ENCODE measurements around the gene NSMCE4A. TPM values are rescaled to one million over a fixed set of nuclear protein-coding genes. Genes with fewer than 3 reads are reported as not detected.
"Not testable (repeated sequence)": the region's sequence is repeated elsewhere in the genome, so short reads cannot be mapped to it uniquely, and the experiment has no call there.

NSMCE4A gene
- polyA plus RNA-seq, 1 donor from 2014 or later = 133 TPM

DNA sequence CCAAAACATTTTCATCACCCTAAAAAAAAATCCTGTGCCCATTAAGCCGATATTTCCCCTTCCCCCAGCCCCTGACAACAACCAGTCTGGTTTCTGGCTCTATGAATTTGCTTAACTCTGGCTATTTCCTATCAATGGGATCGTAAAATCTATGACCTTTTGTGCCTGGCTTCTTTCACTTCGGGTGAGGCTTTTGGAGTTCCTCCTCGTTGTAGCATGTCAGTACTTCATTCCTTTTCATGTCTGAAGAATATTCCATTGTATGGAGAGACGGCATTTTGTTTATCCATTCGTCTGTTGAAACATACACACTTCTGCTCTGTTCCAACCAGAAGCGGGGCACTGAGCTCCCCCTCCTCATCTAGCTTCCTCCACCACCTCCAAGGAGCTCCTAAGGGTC, 43.5 kb upstream of the NSMCE4A start:
- H3K9ac ChIP-seq (ENCODE audit: low read length) = no peak overlapping the region
- H2AFZ ChIP-seq (ENCODE audit: low read depth, low read length) = no peak overlapping the region
- no peaks in the 10 kb centered on the region for H3K27me3 ChIP-seq (ENCODE audit: insufficient read depth, low read depth, low read length)
- no peak overlapping the region for H3K4me3 ChIP-seq (ENCODE audit: low read length)
- no peaks in the 10 kb centered on the region for H3K9me2 ChIP-seq (ENCODE audit: insufficient read depth, low read length)
- no peak overlapping the region for H3K27ac ChIP-seq (ENCODE audit: low read length)
- no peaks in the 10 kb centered on the region for H3K79me2 ChIP-seq (replicated peaks; ENCODE audit: insufficient read depth, low read length)
- H4K20me1 ChIP-seq (ENCODE audit: insufficient read depth) = no peaks in the 10 kb centered on the region
- H3F3A ChIP-seq (ENCODE audit: insufficient read depth, low read length, poor library complexity, severe bottlenecking) = no peaks in the 10 kb centered on the region
- no peak for TF ChIP-seq SMC3 (conservative IDR thresholded peaks at IDR 0.05; ENCODE audit: poor library complexity)
- no peaks in the 10 kb centered on the region for H3K9me3 ChIP-seq (ENCODE audit: low read length)
- no peak overlapping the region for H3K4me2 ChIP-seq (ENCODE audit: low read length)
- no peaks in the 10 kb centered on the region for H3K36me3 ChIP-seq (ENCODE audit: insufficient read depth, low read length)

DNA sequence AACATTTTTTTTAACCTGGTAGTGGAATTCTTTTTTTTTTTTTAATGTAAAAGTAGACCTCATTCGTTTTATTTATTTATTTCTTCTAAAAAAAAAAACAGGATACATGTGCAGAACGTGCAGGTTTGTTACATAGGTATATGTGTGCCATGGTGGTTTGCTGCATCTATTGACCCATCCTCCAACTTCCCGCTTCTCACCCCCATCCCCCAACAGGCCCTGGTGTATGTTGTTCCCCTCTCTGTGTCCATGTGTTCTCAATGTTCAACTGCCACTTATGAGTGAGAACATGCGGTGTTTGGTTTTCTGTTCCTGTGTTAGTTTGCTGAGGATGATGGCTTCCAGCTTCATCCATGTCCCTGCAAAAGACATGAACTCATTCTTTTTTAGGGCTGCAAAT, 42.9 kb upstream of the NSMCE4A start:
- H3K9me3 ChIP-seq (ENCODE audit: low read length); H3K9me2 ChIP-seq (ENCODE audit: insufficient read depth, low read length); H3K4me2 ChIP-seq (ENCODE audit: low read length); H3K27me3 ChIP-seq (ENCODE audit: insufficient read depth, low read depth, low read length); H3K36me3 ChIP-seq (ENCODE audit: insufficient read depth, low read length); H3F3A ChIP-seq (ENCODE audit: insufficient read depth, low read length, poor library complexity, severe bottlenecking); H3K9ac ChIP-seq (ENCODE audit: low read length); H4K20me1 ChIP-seq (ENCODE audit: insufficient read depth); H3K79me2 ChIP-seq (replicated peaks; ENCODE audit: insufficient read depth, low read length); H2AFZ ChIP-seq (ENCODE audit: low read depth, low read length); H3K4me3 ChIP-seq (ENCODE audit: low read length); H3K27ac ChIP-seq (ENCODE audit: low read length): not testable (repeated sequence)

DNA sequence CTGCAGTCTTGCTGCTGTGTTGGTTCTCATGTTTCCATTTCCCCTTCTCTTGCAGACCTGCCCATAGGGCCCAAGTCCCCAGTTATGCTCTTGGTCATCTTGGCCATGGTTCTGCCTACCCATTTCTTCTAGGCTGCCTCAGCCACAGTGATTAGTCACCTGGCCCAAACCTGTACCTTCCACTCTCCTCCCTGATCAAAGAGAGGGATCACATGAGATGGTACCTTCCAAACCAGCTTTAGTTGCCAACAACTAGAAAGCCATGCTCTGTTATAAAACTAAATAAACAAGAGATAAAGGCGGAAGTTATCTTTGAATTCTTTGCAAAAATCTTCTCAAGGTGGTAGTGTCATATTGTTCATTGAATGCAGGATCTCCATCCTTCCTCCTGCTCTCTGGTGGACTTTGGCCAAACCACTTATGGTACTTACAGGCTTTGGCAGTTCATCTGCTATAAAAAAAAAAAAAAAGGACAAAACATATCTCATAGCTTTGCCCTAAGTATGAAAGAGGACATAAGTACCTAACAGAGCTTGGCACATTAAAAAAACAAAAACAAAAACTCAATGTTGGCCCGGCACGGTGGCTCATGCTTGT, 39.7 kb upstream of the NSMCE4A start:
- Histone ChIP-seq H3K79me2 (replicated peaks; ENCODE audit: insufficient read depth, low read length) (no peaks in the 10 kb centered on the region), H3K4me3 (ENCODE audit: low read length) (no peak overlapping the region), H2AFZ (ENCODE audit: low read depth, low read length) (no peak overlapping the region), H3K27me3 (ENCODE audit: insufficient read depth, low read depth, low read length) (no peaks in the 10 kb centered on the region), H3K27ac (ENCODE audit: low read length) (no peak overlapping the region), H3K4me2 (ENCODE audit: low read length) (no peak overlapping the region), H3K9me2 (ENCODE audit: insufficient read depth, low read length) (no peaks in the 10 kb centered on the region), H3F3A (ENCODE audit: insufficient read depth, low read length, poor library complexity, severe bottlenecking) (no peaks in the 10 kb centered on the region), H3K9me3 (ENCODE audit: low read length) (no peaks in the 10 kb centered on the region), H3K9ac (ENCODE audit: low read length) (no peak overlapping the region), H4K20me1 (ENCODE audit: insufficient read depth) (no peaks in the 10 kb centered on the region), H3K36me3 (ENCODE audit: insufficient read depth, low read length) (no peaks in the 10 kb centered on the region)
- TF ChIP-seq, protein P1, sequence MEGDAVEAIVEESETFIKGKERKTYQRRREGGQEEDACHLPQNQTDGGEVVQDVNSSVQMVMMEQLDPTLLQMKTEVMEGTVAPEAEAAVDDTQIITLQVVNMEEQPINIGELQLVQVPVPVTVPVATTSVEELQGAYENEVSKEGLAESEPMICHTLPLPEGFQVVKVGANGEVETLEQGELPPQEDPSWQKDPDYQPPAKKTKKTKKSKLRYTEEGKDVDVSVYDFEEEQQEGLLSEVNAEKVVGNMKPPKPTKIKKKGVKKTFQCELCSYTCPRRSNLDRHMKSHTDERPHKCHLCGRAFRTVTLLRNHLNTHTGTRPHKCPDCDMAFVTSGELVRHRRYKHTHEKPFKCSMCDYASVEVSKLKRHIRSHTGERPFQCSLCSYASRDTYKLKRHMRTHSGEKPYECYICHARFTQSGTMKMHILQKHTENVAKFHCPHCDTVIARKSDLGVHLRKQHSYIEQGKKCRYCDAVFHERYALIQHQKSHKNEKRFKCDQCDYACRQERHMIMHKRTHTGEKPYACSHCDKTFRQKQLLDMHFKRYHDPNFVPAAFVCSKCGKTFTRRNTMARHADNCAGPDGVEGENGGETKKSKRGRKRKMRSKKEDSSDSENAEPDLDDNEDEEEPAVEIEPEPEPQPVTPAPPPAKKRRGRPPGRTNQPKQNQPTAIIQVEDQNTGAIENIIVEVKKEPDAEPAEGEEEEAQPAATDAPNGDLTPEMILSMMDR (IDR thresholded peaks at IDR 0.05; ENCODE audit: poor library complexity, severe bottlenecking) = no peak
- TF ChIP-seq EP300 (conservative IDR thresholded peaks at IDR 0.05; ENCODE audit: poor library complexity, severe bottlenecking) = no peak
- TF ChIP-seq EZH2 (IDR thresholded peaks at IDR 0.05; ENCODE audit: borderline replicate concordance, insufficient read depth, low read length, poor library complexity, severe bottlenecking) = no peak
- TF ChIP-seq RAD21 (conservative IDR thresholded peaks at IDR 0.05) = no peak
- TF ChIP-seq TAF1 (IDR thresholded peaks at IDR 0.05; ENCODE audit: low read depth) = no peak
- TF ChIP-seq, protein P2, sequence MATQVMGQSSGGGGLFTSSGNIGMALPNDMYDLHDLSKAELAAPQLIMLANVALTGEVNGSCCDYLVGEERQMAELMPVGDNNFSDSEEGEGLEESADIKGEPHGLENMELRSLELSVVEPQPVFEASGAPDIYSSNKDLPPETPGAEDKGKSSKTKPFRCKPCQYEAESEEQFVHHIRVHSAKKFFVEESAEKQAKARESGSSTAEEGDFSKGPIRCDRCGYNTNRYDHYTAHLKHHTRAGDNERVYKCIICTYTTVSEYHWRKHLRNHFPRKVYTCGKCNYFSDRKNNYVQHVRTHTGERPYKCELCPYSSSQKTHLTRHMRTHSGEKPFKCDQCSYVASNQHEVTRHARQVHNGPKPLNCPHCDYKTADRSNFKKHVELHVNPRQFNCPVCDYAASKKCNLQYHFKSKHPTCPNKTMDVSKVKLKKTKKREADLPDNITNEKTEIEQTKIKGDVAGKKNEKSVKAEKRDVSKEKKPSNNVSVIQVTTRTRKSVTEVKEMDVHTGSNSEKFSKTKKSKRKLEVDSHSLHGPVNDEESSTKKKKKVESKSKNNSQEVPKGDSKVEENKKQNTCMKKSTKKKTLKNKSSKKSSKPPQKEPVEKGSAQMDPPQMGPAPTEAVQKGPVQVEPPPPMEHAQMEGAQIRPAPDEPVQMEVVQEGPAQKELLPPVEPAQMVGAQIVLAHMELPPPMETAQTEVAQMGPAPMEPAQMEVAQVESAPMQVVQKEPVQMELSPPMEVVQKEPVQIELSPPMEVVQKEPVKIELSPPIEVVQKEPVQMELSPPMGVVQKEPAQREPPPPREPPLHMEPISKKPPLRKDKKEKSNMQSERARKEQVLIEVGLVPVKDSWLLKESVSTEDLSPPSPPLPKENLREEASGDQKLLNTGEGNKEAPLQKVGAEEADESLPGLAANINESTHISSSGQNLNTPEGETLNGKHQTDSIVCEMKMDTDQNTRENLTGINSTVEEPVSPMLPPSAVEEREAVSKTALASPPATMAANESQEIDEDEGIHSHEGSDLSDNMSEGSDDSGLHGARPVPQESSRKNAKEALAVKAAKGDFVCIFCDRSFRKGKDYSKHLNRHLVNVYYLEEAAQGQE (IDR thresholded peaks at IDR 0.05; ENCODE audit: borderline replicate concordance) = no peak
- TF ChIP-seq SMC3 (conservative IDR thresholded peaks at IDR 0.05; ENCODE audit: poor library complexity) = no peak
- TF ChIP-seq POLR2AphosphoS5 (IDR thresholded peaks at IDR 0.05) = no peak
- no peak for TF ChIP-seq MXI1 (conservative IDR thresholded peaks at IDR 0.05; ENCODE audit: poor library complexity, severe bottlenecking)
